HG03469 (cell line): ENCODE measurements around the gene IGF2R.
"Not testable (repeated sequence)": the region's sequence is repeated elsewhere in the genome, so short reads cannot be mapped to it uniquely, and the experiment has no call there.

Experiments used
- ATAC-seq: cut with Tn5 transposase; IDR thresholded peaks from one replicate; pipeline ENCODE4 v1.9.1; 2021; ENCODE audit warnings: mild to moderate bottlenecking, moderate library complexity, moderate number of reproducible peaks; ENCODE audit not compliant: unreplicated experiment

IGF2R gene

GRCh38 chr6:160088784-160089533 lies 120.1 kb downstream of the IGF2R start:
- no peak for ATAC-seq

GRCh38 chr6:160089534-160089897 lies 120.6 kb downstream of the IGF2R start:
- no peak for ATAC-seq

- not testable (repeated sequence) for ATAC-seq
Measured at GRCh38 chr6:160090442-160091239, 121.8 kb downstream of the IGF2R start.

- not testable (repeated sequence) for ATAC-seq
Measured at GRCh38 chr6:160092176-160092575, 123.3 kb downstream of the IGF2R start.

GRCh38 chr6:160092602-160093001 lies 123.7 kb downstream of the IGF2R start:
- no peak for ATAC-seq

- no peak for ATAC-seq
Measured at GRCh38 chr6:160093061-160093460, 124.2 kb downstream of the IGF2R start.

GRCh38 chr6:160093946-160094345 lies 125.1 kb downstream of the IGF2R start:
- no peak for ATAC-seq

GRCh38 chr6:160095146-160095845 lies 126.4 kb downstream of the IGF2R start:
- ATAC-seq: no peak

GRCh38 chr6:160101277-160102205 lies 132.7 kb downstream of the IGF2R start:
- ATAC-seq: no peak

GRCh38 chr6:160102399-160102798 lies 133.5 kb downstream of the IGF2R start:
- ATAC-seq: no peak

- ATAC-seq: no peak
Measured at GRCh38 chr6:160102956-160103824, 134.3 kb downstream of the IGF2R start.

GRCh38 chr6:160103825-160104100 lies 134.9 kb downstream of the IGF2R start:
- ATAC-seq: no peak

- ATAC-seq: no peak
Measured at GRCh38 chr6:160104821-160105517, 136.1 kb downstream of the IGF2R start.

GRCh38 chr6:160106010-160106409 lies 137.1 kb downstream of the IGF2R start:
- no peak for ATAC-seq

GRCh38 chr6:160106701-160107100 lies 137.8 kb downstream of the IGF2R start:
- ATAC-seq: no peak

GRCh38 chr6:160108077-160108476 lies 139.2 kb downstream of the IGF2R start:
- ATAC-seq: no peak

GRCh38 chr6:160110586-160111123 lies 141.8 kb downstream of the IGF2R start:
- ATAC-seq: no peak

GRCh38 chr6:160111806-160112205 lies 142.9 kb downstream of the IGF2R start:
- no peak for ATAC-seq
